Limb (tissue), 2 donors: ENCODE results near the gene AMOTL2.

Experiments used
- DNase-seq, 2 donors: peaks; one replicate each; pipeline ENCODE4 v3.0.0-alpha.2; 2016; ENCODE audit errors: extremely low spot score in 2 of 2

The AMOTL2 gene

DNA sequence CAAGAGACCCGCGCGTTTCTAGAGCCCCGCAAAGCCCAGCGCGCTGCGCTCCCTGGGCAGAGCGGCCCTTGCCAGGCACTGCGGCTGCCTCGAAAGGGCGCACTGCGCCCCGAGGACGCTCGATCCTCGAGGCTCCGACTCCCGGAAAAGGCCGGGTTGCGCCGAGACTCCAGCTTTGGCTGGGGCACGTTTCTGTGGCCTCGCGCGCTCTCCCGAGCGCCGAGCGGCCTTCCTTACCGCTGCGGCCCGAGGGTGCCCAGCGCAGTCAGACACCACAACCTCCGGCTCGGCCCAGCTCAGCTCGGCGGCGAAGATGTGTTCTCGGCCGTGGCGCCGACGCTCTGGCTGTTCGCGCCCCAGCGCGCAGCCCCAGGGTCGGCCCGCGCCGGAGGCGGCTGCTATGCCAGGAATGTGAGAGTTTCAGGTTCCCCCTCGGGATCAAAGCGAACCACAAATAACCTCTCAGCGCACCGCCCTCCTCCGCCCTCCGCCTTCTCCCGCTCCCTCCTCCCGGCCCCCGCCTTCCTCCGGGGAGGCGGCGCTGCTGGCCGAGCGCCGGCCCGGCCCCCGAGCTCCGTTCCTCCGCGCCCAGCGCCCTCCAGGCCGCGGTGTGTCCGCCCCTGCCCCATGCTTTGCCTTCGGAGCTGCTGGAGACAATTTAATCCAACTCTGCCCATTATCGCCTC, at the start of gene AMOTL2:
TSS of gene AMOTL2 (minus strand) at position 343 of the 686 bp plus-strand sequence. CDS start 3,014 bp downstream, outside the sequence.
- peak; percentile 94 for DNase-seq

DNA sequence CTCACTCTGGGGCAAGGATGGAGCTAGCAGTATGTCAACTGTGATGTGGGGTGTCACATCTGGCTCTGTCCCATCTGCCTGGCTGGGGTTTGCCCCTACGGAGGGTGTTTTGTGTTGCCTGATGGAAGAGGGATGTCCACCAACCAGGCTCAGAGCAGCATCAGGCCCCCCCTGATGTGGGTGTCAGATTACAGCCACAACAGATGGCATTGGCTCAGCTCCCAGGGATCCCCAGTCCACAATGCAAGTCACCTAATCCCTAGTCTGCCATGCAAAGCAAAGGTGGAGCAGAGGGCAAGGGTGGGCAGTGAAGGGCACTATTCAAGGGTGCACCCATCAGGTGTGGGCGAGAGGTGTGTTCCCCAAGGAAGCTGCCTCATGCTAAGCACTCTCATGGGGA, 48.9 kb upstream of the AMOTL2 start:
- peak in 1 of 2 donors; percentile 59 for DNase-seq

DNA sequence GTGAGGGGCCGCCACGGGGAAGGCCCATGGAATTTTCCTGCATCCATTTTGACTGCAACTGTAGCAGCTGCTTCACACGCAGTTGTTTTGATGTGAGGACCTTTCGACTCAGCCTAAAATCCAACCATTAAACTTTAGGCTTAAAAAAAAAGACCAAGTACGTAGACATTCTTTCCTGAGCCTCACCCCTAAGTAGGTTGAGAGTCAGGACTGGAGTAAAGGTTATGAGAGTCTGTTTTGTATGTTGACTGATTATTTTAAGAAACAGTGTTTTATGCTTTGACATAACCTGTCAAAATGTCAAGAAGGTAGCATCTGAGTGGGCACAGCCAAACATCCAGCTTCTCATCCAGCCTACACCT, 45.7 kb upstream of the AMOTL2 start:
- DNase-seq, result no peak

DNA sequence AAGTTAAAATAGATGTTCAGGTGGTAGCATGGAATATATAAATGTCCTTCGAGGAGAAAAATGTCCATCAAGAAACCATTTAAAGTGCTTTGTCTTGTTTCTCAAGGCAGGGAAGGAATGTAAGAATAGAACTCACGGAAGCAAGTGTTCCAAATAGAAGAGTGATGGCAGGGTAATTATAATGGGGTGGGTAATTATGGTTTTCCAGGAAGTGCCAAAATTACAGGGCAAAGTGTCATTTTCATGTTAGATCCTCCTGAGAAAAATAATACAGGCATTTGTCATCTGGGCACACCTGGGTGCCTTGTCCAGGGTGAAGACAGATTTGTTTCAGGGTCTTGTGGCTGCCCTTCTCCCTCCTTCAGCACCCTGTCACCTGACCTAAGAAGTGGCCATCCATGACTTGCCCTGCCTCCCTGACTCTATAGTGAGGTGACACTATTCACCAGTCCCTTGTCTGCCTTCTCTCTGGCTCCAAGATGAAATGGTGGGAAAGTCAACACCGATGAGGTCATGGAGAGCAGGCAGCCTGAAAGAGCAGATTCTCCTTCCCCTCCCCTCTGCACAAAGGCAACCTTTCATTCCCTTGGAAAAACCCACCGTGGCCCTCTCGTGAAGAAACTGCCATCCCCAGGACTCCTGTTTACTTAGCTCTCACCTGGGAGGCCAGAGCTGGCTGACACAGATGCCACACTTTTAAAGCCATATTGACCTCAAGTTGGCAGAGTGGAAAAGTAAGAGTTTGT, 45.1 kb upstream of the AMOTL2 start:
- peak in 1 of 2 donors; percentile 20 for DNase-seq

DNA sequence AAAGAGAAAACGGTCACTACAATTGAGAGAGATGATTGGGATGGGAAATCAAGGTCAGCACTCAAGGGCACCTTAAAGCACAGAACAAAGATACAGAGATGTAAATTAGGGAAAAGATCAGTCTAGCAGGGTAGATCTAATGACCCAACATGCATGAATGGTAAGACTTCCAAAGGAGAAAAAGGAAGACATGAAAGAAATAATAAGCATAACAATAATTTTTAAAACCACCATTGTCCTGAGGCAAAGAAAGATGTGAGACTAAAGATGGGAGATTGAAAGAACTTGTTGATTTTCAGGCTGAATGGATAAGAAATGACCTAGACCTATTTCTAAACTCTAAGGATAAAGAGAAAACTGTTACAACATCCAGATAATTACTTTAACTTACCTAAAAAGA, 34.8 kb upstream of the AMOTL2 start:
- no peak for DNase-seq

DNA sequence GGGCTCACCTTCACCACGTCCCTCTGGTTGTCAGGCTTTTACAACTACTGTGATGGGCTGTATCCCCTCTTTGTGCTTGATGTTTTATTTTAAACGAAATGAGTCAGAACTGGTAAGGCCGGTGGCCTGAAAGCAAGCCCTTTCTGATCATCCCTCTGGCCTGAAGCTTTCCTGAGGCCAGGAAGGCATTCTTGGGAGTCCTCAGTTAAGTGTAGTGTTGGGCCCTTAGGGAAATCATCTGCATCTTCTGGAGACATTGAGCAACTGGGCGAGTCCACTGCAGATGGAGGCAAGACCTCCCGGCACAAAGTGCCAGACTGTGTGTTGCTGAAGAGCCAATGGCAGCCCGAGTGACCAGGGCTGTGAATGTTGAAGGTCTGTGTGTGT, 33.0 kb upstream of the AMOTL2 start:
- DNase-seq, result no peak

DNA sequence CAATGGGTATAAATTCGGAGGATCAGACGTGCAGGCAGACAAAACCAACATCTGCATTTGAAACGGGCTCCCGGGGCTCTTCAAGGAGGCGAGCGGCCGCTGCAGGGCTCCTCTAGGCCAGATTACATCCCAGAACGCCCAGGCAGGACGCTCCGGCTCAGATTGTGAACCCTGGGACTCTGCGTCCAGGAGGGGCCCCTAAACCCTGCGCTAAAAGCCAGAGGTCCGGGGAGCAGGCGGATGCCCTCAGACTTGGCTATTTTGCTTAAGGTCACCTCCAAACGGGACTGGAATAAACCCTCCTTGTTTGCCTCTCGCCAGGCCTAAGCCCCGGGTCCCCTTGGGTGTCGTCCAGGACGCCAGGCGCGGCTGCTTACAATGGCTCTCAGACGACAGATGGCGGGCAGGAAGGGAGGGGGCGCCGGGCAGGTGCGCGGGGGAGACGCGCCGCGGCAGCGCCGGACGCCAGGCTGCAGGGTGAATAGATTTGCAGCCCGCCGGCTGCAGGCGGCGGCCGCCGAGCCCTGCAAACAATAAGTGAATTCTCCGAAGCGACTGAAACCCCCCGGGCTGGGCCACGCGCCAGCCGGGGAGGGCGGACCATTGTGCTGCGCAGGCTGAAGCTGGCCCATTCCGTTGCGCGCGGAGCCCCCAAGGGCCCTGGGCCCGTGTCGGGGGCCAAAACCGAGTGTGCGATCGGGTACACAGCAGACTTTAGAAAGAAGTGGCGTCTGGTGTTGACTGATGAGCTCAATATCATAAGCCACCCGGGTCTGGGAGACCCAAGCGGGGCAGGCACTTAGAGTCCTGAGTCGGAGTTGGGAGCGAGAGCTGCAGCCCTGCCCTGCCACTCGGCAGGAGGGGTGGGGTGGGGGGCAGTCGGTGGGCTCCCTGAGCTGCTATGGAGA, 32.3 kb upstream of the AMOTL2 start:
- peak; percentile 74 to 89 for DNase-seq

DNA sequence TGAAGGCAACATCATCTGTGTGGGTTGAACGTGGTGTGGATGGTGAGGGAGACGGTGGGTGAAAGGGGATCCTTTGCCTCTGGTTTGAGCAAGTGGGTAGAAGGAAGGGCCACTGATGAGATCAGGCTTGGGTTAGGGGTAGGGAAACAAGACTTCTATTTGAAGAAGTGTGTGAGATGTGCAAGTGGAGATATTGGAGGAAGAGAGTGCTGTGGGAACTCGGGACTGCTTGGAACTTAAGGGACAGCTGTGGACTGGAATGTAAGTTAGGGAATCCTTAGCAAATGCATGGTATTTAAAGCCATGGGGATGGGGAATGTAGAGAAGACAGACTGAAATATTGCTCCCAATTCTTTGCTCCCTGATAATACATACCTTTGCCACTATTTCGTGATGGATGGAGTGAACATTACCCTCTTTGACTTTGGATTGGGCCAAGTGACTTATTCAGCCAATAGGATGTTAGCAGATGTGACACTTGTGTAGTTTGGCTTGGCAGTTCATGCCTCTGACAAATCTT, 30.2 kb upstream of the AMOTL2 start:
- DNase-seq, result no peak

DNA sequence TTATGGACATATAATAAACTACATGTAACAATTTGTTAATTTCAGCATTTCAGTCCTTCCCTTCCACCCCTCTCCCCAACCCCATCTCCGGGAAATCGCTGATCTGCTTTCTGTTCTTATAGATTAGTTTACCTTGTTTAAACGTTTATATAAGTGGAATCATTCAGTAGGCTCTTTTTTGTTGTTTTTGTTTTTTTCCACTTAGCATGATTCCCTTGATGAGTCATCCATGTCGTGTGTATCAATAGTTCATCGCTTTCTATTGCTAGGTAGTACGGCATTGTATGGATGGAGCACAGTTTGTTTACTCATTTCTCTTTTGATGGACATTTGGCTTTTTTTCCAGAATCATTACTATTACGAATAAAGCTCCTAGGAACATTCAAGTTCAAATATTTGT, 23.5 kb upstream of the AMOTL2 start:
- no peak for DNase-seq

DNA sequence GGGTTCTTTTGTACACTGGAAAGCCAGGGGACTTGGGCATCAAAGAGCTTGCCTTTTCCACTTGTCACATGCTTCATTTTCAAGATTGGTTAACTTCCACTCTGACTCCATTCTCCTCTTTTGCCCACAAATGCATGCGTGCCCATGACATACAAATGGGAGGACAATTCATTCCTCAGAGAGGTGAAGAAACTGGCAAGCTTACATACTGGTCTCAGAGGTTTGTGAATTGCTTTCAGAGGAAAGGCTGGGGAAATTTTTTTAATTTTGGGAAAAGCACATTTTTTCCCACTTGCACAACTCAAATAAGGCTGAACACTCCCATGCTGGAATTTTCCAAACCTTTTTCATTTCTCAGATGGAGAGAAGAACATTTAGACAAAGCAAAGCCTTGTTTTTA, 20.9 kb upstream of the AMOTL2 start:
- no peak for DNase-seq

DNA sequence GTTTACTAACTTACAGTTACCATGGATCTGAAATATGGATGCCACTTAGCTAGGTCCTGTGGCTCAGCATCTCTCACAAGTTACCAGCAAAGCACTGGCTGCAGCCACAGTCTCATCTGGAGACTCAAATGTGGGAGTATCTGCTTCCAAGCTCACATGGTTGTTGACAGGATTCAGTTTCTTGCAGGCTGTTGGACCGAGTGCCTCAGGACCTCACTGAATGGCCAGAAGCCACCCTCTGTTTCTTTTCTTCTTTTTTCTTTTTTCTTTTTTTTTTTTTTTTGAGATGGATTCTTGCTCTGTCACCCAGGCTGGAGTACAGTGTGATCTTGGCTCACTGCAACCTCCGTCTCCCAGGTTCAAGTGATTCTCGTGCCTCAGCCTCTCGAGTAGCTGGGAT, 20.1 kb upstream of the AMOTL2 start:
- DNase-seq, result no peak

DNA sequence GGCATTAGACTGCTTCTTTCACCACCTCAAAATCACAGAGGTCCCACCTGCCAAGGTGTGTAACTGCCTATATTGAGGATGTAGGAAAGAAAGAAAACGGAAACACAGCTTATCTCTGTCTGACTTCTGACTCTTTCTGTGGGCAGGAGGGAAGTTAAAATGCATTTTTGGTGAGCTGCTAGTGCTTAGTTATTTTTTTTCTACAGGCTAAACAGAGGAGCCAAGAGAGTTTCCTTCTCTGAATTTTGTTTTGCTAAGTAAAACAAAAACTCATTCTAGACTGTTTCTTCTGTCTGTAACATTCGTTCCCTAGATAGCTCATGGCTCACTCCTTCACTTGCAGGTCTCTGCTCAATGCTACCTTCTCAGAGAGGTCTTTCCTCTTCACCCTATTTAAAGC, 18.8 kb upstream of the AMOTL2 start:
- no peak for DNase-seq

DNA sequence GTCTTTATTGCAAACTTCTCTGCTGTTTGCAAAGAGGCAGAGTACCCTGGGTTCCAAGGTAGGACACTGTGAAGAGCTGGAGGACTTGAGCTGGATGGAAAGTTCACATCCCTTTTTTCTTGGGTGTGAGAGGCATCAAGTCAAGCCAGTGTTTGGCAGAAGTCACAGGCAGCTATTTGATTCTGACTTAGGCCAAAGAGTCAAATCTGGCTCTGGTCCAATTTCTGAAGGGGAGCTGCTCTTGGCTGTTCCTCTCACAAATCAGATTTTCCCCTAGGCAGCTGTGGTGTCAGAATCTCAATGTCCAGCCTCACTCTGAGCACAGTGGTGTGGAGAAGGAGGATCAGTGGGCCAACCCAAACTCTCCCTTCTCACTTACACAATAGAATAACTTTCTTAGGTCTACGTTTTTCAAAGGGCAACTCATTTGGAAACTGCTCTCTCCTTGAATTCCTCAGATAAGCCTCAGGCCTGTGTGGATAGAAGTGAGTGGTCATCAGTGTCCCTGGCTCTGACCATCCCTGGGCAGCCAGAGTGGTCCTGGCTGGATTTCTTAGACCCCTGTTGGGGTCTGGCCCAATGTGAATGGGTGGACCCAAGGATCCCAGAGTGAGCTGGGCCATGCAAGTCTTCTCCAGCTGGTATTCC, 18.2 kb upstream of the AMOTL2 start:
- DNase-seq, result peak in 1 of 2 donors; percentile 76

DNA sequence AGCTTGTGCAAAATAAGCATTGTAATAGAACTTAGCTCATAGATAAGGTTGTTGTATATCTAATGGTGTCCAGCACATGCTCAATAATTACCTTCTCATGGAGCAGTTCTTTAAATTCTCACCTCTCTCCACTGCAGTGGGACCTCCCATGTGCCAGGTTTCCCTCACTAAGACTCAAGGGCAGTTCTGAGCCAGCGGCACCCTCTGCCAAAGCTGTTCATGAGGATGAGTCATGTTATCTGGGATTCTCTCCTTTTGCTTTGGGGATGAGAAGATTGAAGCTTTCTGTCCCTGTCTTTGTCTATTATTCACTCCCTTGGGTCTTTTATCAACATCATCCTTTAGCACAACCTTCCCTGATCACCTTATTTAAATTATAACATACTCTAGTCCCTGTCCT, 15.6 kb upstream of the AMOTL2 start:
- no peak for DNase-seq

DNA sequence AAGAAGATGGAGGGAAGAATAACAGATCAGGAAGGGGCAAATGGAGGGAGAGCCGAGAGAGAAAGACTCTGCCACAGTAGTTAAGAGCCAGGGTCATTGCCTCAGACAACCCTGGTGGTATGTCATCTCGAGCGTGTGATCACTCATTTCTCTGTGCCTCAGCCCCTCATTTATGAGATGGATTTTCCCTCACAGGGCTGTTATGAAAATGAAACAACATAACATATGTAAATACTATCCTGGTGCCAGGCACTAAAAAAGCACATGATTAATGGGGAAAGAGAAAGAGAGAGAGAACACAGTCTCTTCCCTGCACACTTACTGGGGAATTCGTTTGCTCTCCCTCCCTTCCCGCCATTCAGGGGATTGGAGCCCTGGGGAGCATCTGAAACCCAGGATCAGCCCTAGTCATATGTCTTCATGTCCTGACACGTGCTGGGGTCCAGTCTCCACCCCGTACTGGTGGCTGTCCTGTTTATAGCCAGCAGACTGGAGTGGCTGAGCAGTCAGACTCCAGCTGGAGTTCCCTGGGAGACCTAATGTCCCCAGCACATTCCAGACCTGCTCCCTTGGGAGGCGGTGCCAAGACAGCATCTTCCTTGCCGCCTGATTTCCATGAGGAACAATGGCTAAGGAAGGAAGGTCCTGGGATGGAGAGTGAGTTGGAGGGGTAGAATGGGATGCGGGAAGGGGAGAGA, 14.7 kb upstream of the AMOTL2 start:
- no peak for DNase-seq

DNA sequence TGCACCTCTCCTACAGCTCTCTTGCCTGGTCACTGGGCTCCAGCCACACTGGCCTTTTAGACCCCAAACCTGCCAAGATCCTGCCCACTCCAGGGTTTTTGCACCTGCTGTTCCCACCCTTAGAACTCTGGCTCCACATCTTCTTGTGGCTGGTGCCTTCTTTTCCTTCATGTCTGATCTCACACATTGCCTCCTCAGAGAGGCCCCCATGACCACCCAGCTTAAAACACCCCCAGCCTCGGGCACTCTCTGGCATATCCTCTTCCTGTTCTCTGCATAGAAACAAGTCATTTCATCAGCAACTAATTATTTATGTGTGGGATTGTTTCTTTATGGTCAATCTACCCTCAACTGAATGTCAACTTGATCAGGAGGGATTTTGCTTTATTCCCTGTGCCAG, 14.0 kb upstream of the AMOTL2 start:
- DNase-seq, result no peak

DNA sequence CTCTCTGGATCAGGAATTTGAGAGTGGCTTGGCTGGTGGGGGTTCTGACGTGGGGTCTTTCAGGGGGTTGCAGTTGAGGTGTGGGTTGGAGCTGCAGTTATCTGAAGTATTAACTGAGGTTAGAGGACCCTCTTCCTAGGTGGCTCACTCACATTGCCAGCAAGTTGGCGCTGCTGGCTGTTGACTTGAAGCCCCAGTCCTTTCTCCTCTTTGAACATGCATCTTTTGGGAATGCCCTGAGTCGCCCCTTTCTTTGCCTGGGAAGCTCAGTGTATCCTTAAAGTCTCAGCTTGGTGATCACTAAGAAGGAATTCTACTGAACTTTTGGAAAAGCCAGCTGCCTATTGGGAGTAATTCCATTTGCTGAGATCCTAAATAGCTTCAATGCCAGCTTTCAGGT, 13.0 kb upstream of the AMOTL2 start:
- no peak for DNase-seq

DNA sequence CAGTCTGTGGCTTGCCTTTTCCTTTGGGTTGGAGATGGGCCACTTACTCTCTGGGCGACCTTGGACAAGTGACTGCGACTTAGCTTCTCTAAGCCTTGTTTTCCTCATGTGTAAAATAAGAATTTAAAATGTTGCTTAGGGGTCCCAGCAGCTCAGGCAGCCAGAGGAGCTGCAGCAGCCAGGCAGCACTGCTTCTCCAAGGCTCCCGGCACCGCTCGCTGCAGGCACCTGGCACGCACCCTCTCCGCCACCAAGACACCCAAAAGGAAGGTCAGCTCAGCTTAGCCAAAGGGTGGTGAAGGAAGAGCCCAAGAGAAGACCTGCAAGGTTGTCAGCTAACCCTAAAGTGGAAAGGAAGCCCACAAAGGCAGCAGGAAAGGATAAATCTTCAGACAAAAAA, 10.7 kb upstream of the AMOTL2 start:
- DNase-seq, result no peak

DNA sequence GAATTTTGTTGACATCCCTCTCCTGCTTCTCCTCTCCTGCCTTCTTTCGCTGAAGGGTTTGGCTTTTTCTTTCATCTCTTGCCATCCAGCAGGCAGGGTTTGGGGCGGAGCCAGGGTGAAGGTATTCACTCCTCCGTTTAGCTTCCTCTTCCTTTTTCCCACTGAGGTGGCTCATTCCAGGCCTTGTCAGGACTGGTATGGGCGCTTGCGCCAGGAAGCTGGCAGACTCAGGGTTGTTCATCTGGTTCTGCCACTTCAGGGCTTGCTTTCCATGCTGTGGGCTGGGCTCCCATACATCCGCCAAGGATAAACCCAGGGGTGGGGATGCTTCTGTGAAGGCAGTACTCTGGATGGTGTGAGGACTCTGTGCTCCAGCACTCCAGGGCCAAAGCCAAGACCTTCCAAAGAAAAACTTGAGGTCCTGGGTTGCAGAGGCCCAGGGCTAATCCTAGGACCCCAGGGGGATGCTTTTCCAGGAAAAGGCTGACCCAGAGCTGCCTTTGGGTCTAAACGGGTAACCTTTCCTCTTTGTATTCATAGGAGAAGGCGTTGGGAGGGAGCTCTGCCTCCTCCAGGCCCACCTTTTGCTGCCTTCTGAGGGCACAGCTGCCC, 7.7 kb upstream of the AMOTL2 start:
- no peak for DNase-seq

DNA sequence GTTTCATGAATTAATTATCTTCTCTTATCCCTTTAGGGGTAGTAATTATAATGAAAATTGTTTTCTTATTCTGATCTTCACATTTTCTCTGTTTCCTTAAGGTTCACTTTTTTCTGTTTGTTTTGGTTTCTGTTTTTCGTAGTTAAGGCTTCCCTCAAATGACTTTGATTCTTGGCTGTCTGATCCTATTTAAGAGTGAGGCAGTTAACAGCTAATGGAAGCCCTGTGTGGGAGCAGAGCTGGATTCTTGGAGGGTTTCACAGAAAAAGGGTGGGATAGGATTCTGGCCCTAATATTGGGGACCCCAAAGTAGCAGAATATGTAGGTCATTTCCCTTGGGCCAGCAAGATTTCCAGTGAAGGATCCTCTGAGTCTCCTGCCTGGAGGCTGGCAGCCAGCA, 6.8 kb upstream of the AMOTL2 start:
- DNase-seq, result no peak
